HG03558 (cell line): ENCODE data around the gene SLC6A7.

Experiments
- ATAC-seq: cut with Tn5 transposase; IDR thresholded peaks from one replicate; pipeline ENCODE4 v1.9.1; 2021; ENCODE audit warnings: moderate number of reproducible peaks; ENCODE audit not compliant: unreplicated experiment; ENCODE audit errors: extremely low read depth

Gene SLC6A7

GRCh38 chr5:150254363-150254762, 64.5 kb downstream of the SLC6A7 start:
- ATAC-seq, result no peak

- ATAC-seq, result no peak
Measured at GRCh38 chr5:150254774-150255173, 64.9 kb downstream of the SLC6A7 start.

- ATAC-seq, result no peak
Measured at GRCh38 chr5:150255659-150256409, 66.0 kb downstream of the SLC6A7 start.

GRCh38 chr5:150256410-150257064, 66.7 kb downstream of the SLC6A7 start:
- no peak for ATAC-seq

GRCh38 chr5:150257424-150257823, 67.6 kb downstream of the SLC6A7 start:
- ATAC-seq, result no peak

- ATAC-seq, result no peak
Measured at GRCh38 chr5:150258130-150258529, 68.3 kb downstream of the SLC6A7 start.
